ENCODE measurements around the gene CCDC69.
A peak's percentile ranks its signal among the peaks of the same experiment; 100 is the strongest.

CCDC69 gene

DNA sequence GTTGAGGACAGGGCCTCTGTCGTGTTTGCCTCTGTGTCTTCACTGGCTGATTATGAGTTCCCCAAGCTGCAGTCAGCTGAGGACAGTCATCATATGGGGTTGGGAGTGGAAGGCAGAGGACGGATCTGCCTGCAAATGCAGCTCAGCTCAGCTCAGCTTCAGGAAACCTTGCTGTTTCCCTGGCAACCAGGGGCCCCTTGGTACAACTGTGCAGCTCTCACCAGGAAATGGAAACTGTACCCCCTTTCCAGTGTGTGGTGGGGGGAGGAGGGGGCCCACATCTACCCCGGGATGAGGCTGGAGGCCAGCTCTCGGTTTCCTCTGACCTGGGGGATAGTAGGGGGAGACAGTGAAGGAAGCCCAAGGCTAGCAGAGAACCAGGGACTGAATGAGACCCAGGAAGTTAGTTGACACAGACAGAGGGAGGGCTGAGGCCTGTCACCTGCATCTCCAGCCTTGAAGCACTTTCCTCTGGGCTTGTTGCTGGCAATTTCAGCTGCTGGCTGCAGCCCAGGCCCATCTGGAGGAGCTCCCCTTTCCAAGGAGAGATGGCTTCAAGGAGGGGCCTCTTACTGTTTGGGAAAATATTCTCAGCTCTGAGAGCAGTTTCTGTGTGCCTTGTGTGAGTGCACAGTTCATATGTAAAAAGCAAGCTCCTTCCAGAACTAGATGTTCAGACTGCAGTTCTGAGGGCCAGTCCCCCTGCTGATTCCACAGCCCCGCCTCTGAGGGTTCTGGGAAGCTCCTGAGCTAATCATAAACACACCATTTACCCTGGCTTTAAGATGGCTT lies 73.2 kb downstream of the CCDC69 start:
- Histone ChIP-seq H3K36me3 (peaks cover 11 to 59% (median 26%) of the 10 kb centered on the region in 11 experiments; a peak in 20 of 22 replicates), H3K9me3 (replicated peaks in 1 of 11) (no peaks in the 10 kb centered on the region), H3K4me1 (peaks cover 64 to 100% (median 77%) of the 10 kb centered on the region in 10 experiments), H3K27me3 (no peaks in the 10 kb centered on the region), H3K27ac (peak overlapping the region; percentile 70 to 91 (median 79)), H3K9ac (peak overlapping the region; percentile 47 to 80 (median 68)), H3K4me3 (peak overlapping the region in 4 of 10 experiments; percentile 18 to 24 (median 20); a peak in 4 of 20 replicates), H3K4me2 (peak overlapping the region; percentile 61 to 99 (median 89)), H4K20me1 (peaks cover 0 to 87% (median 23%) of the 10 kb centered on the region in 11 experiments; a peak in 12 of 22 replicates)
- no peak for TF ChIP-seq Cebpa-rat (IDR thresholded peaks at IDR 0.05)

DNA sequence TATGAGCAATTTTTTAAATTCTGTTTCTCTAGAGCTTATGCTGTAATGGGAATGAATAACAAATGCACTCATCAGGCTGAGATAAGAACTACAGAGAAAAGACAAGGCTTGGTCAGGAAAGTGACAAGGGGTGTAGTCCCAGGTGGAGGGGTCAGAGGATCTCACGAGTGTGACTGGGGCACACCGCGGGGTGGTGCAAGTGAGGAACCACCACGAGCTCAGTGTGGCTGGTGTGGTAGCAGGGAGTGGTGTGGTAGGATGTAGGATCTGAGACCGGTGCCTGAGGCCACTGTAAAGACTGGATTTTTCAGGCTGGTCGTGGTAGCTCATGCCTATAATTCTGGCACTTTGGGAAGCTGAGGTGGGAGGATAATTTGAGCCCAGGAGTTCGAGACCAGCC lies 75.3 kb downstream of the CCDC69 start:
- Histone ChIP-seq H4K20me1 (peaks cover 0 to 100% (median 43%) of the 10 kb centered on the region in 11 experiments; a peak in 15 of 22 replicates), H3K27ac (no peak overlapping the region)
- TF ChIP-seq Cebpa-rat (IDR thresholded peaks at IDR 0.05): no peak

DNA sequence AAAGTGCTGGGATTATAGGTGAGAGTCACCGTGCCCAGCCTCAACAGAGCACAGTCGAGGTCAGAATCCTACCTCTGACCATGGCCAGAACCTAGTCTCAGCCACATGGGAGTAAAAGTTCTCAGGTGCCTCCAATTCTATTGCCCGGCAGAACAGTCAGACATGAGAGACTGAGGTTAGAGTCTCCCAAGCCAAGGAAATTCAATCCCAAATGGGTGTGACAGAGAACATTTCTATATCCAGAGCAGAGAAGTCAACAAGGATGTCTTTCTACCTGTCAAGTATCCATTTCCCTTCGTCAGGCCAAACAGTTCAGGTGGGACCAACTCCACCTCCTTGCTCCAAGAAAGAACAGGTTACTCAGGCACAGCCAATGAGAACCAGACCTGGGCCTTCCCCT lies 76.9 kb downstream of the CCDC69 start:
- Histone ChIP-seq H3K9ac (0 out of 22 replicates have a peak overlapping the region, but pooled peaks of 1 of the 11 experiments have one; percentile 6), H3K4me3 (no peak overlapping the region; a peak in 1 of 20 replicates), H3K27me3 (no peaks in the 10 kb centered on the region), H4K20me1 (peaks cover 0 to 100% (median 55%) of the 10 kb centered on the region in 11 experiments; a peak in 18 of 22 replicates), H3K36me3 (peaks cover 25 to 76% (median 50%) of the 10 kb centered on the region in 11 experiments; a peak in 21 of 22 replicates), H3K4me2 (peak overlapping the region in 3 of 11 experiments; percentile 43 to 99 (median 97); a peak in 6 of 22 replicates), H3K27ac (no peak overlapping the region), H3K4me1 (peaks cover 42 to 100% (median 54%) of the 10 kb centered on the region in 10 experiments), H3K9me3 (replicated peaks in 1 of 11) (no peaks in the 10 kb centered on the region)
- TF ChIP-seq Cebpa-rat (IDR thresholded peaks at IDR 0.05): no peak

More for the DNA sequence above, 75.3 kb downstream of the CCDC69 start:
- Histone ChIP-seq H3K4me2 (peak overlapping the region in 3 of 11 experiments; percentile 91 to 99 (median 97); a peak in 4 of 22 replicates), H3K4me3 (no peak overlapping the region), H3K9me3 (replicated peaks in 1 of 11) (no peaks in the 10 kb centered on the region), H3K27me3 (no peaks in the 10 kb centered on the region), H3K36me3 (peaks cover 25 to 70% (median 44%) of the 10 kb centered on the region in 11 experiments; a peak in 21 of 22 replicates), H3K9ac (0 out of 22 replicates have a peak overlapping the region, but pooled peaks of 1 of the 11 experiments have one; percentile 25), H3K4me1 (peaks cover 44 to 100% (median 56%) of the 10 kb centered on the region in 10 experiments)

DNA sequence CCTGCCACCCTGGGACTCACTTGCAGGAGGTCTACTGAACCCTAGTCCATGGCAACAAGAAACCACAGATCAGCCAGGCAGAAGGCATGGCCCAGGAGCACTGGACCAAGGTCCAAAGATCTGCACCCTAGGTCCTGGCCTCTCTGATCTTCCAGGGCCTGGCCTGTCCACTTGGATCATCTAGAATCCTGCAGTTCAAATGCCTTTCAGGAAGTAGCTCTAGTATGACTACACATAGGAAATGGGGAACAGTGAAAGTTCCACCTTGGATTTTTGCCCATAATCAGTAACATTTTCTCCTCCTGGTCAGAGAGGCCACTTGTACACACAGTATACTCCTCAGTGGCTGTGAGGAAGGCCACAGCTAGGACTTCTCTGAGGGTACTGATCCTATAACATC lies 77.8 kb downstream of the CCDC69 start:
- no peak overlapping the region for H3K27ac ChIP-seq
- H4K20me1 ChIP-seq: peaks cover 7 to 100% (median 65%) of the 10 kb centered on the region in 11 experiments; a peak in 20 of 22 replicates
- H3K4me2 ChIP-seq: peak overlapping the region in 5 of 11 experiments; percentile 0 to 99 (median 43); a peak in 8 of 22 replicates
- no peaks in the 10 kb centered on the region for H3K9me3 ChIP-seq (replicated peaks in 1 of 11)
- H3K9ac ChIP-seq: peak overlapping the region in 1 of 11 experiments; percentile 6; a peak in 1 of 22 replicates
- H3K27me3 ChIP-seq: no peaks in the 10 kb centered on the region
- H3K4me1 ChIP-seq: peaks cover 42 to 100% (median 54%) of the 10 kb centered on the region in 10 experiments
- H3K36me3 ChIP-seq: peaks cover 25 to 86% (median 50%) of the 10 kb centered on the region in 11 experiments; a peak in 21 of 22 replicates
- H3K4me3 ChIP-seq: no peak overlapping the region
- no peak for TF ChIP-seq Cebpa-rat (IDR thresholded peaks at IDR 0.05)

DNA sequence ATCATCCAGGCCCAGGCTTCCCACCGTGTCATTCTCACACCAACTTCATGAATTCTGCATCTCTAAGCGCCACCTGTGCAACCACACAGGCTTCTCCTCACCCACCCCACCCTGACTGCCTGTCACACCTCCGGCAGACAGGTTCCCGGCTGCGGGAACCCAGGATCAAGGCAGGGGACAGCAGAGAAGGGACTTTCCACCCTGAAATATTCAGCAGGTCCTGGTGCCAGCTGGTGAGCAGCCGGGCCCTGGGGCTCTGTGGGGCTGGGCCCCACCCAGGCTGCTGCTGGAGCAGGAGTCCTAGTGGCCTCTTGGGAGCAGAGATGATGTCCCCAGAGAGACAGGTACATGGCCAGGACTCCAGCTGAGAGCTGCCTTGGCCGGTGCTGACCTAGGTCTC lies 79.0 kb downstream of the CCDC69 start:
- H3K9ac ChIP-seq: no peak overlapping the region; a peak in 1 of 22 replicates
- H4K20me1 ChIP-seq: peaks cover 12 to 100% (median 73%) of the 10 kb centered on the region in 11 experiments; a peak in 20 of 22 replicates
- H3K27me3 ChIP-seq: no peaks in the 10 kb centered on the region
- H3K4me1 ChIP-seq: peaks cover 35 to 97% (median 47%) of the 10 kb centered on the region in 10 experiments
- H3K4me2 ChIP-seq: peak overlapping the region in 2 of 11 experiments; percentile 3 to 58; a peak in 4 of 22 replicates
- peaks cover 29 to 96% (median 60%) of the 10 kb centered on the region in 11 experiments; a peak in 21 of 22 replicates for H3K36me3 ChIP-seq
- no peak for TF ChIP-seq Cebpa-rat (IDR thresholded peaks at IDR 0.05)
- H3K27ac ChIP-seq: no peak overlapping the region
- no peak overlapping the region for H3K4me3 ChIP-seq
- no peaks in the 10 kb centered on the region for H3K9me3 ChIP-seq (replicated peaks in 1 of 11)

DNA sequence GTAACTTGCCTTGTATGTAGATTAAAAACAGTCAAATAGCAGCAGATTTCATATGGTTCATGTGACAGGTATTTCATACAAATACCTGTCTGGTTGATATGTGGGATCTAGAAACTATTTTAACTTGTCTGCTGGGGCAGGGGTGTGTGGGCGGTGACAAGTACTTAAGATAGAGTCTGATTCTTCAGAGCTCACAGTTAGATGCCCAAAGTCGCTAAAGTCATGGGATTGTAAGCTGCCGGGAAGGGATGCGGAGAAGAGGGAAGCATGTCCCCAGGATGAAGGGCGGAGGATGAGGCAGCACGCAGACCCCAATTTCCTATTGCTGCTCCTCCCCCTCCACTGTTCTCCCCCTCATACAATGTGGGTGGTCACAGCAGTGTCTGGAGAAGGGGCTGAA lies 79.6 kb downstream of the CCDC69 start:
- H3K4me1 ChIP-seq: peaks cover 29 to 93% (median 41%) of the 10 kb centered on the region in 10 experiments
- no peak overlapping the region for H3K27ac ChIP-seq
- TF ChIP-seq Cebpa-rat (IDR thresholded peaks at IDR 0.05): no peak
- no peak overlapping the region for H3K4me3 ChIP-seq
- peaks cover 12 to 100% (median 75%) of the 10 kb centered on the region in 11 experiments; a peak in 20 of 22 replicates for H4K20me1 ChIP-seq
- no peak overlapping the region; a peak in 1 of 22 replicates for H3K9ac ChIP-seq
- no peaks in the 10 kb centered on the region for H3K27me3 ChIP-seq
- H3K9me3 ChIP-seq (replicated peaks in 1 of 11): no peaks in the 10 kb centered on the region
- peak overlapping the region in 2 of 11 experiments; percentile 3 to 58; a peak in 4 of 22 replicates for H3K4me2 ChIP-seq
- peaks cover 35 to 98% (median 67%) of the 10 kb centered on the region in 11 experiments for H3K36me3 ChIP-seq

DNA sequence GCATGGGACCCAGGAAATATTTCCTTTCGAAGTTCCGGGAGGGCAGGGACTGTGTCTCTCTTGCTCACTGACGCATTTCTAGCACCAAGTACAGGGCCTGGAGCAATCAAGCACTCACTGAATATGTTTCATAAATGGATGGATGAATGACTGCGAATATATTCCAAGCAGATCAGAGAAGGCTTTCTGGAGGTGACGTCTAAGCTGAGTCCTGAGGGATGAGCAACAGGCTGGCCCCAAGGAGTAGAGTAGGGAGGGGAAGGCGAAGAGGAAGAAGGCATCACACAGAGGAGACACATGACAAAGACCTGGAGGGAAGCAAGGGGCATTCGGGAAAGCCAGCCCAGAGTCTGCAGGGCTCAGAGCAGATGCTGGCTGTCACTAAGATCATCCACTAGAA lies 80.2 kb downstream of the CCDC69 start:
- no peak overlapping the region for H3K9ac ChIP-seq
- peaks cover 42 to 100% (median 73%) of the 10 kb centered on the region in 11 experiments for H3K36me3 ChIP-seq
- peaks cover 23 to 92% (median 35%) of the 10 kb centered on the region in 10 experiments for H3K4me1 ChIP-seq
- H3K27me3 ChIP-seq: no peaks in the 10 kb centered on the region
- no peaks in the 10 kb centered on the region for H3K9me3 ChIP-seq (replicated peaks in 1 of 11)
- H3K27ac ChIP-seq: no peak overlapping the region
- no peak for TF ChIP-seq Cebpa-rat (IDR thresholded peaks at IDR 0.05)
- peaks cover 12 to 100% (median 80%) of the 10 kb centered on the region in 11 experiments; a peak in 20 of 22 replicates for H4K20me1 ChIP-seq
- peak overlapping the region in 2 of 11 experiments; percentile 3 to 58; a peak in 4 of 22 replicates for H3K4me2 ChIP-seq
- H3K4me3 ChIP-seq: no peak overlapping the region

DNA sequence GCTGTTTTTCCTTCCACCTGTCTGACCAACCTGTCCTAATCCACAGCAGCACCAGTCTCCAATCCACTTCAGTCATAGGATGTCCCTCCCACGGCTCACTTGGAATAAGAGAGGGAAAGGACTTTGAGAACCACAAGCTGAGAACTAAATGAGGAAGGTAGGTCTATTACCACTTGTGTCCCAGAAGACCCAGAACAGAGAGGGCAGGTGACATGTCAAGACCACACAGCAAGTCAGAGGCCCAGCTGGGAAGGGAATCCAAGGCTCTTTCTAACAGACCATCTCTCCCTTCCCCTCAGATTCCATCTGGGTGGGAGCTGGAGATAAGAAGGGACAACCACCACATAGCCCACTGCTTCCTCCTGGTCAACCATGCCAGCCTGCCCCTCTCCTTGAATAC lies 81.0 kb downstream of the CCDC69 start:
- no peak overlapping the region for H3K4me3 ChIP-seq
- H3K9me3 ChIP-seq (replicated peaks in 1 of 11): no peaks in the 10 kb centered on the region
- H3K36me3 ChIP-seq: peaks cover 49 to 100% (median 76%) of the 10 kb centered on the region in 11 experiments
- peaks cover 12 to 100% (median 78%) of the 10 kb centered on the region in 11 experiments; a peak in 20 of 22 replicates for H4K20me1 ChIP-seq
- H3K27me3 ChIP-seq: no peaks in the 10 kb centered on the region
- TF ChIP-seq Cebpa-rat (IDR thresholded peaks at IDR 0.05): no peak
- H3K27ac ChIP-seq: no peak overlapping the region
- H3K9ac ChIP-seq: peak overlapping the region in 2 of 11 experiments; percentile 36 to 62; a peak in 2 of 22 replicates
- peak overlapping the region; percentile 26 to 86 (median 75); a peak in 19 of 22 replicates for H3K4me2 ChIP-seq
- H3K4me1 ChIP-seq: peaks cover 22 to 91% (median 33%) of the 10 kb centered on the region in 10 experiments

Measured in BLaER1 treated with 17β-estradiol and CSF1 and Interleukin-3, amounts not matched to agents 10 nM and 100 nM (cell line).